GM19193 (cell line): ENCODE measurements around the gene SMG1.

Experiments
- POLR2A ChIP-seq: IDR thresholded peaks from 4 replicates; pipeline ENCODE4 v1.6.1; 2011; ENCODE audit not compliant: insufficient read depth, insufficient read length; ENCODE audit errors: extremely low read depth

SMG1 gene

GRCh38 chr16:18925986-18926865 is at the start of gene SMG1:
SMG1 (minus strand) TSS chr16:18926408; CDS start chr16:18926041, 367 bp downstream.
- peak; percentile 80 for TF ChIP-seq POLR2A

DNA sequence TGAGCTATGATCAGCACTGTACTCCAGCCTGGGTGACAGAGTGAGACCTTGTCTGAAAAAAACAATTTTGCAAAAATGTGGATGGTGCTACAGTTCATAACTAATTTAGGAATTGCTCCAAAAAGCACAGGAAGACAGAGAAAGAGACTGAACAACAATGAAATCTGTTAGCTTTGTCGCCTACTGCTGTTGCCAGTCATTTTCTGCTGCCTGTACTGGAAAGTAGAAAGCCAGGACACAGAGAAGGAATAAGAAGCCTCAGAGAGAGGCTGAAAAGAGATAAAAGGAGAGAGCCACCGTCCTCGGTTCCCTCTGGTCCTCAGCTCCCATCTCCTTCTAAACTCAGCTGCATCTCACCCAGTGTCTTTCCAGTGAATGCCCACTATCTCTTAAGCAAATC is 48.9 kb upstream of the SMG1 start:
- TF ChIP-seq POLR2A, result no peak

- no peak for TF ChIP-seq POLR2A
Measured at GRCh38 chr16:18969855-18970240, 43.6 kb upstream of the SMG1 start.

- no peak for TF ChIP-seq POLR2A
Measured at GRCh38 chr16:18969050-18969854, 43.0 kb upstream of the SMG1 start.

DNA sequence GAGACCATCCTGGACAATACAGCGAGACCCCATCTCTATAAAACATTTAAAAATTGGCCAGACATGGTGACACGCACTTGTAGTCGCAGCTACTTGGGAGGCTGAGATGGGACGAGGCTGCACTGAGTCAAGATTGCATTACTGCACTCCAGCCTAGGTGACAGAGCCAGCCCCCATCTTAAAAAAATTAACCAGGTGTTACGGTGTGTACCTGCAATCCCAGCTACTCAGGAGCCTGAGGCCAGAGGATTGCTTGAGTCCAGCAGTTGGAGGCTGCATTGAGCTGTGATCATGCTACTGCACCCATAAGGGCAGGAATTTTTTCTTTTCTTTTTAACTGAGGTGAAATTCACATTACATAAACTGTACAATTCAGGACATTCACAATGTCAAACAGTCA is 40.6 kb upstream of the SMG1 start:
- TF ChIP-seq POLR2A, result no peak

GRCh38 chr16:18965555-18965954 is 39.3 kb upstream of the SMG1 start:
- no peak for TF ChIP-seq POLR2A

- no peak for TF ChIP-seq POLR2A
Measured at GRCh38 chr16:18959031-18959505, 32.9 kb upstream of the SMG1 start.

- TF ChIP-seq POLR2A, result no peak
Measured at GRCh38 chr16:18958621-18959029, 32.4 kb upstream of the SMG1 start.

GRCh38 chr16:18953547-18953946 is 27.3 kb upstream of the SMG1 start:
- no peak for TF ChIP-seq POLR2A

DNA sequence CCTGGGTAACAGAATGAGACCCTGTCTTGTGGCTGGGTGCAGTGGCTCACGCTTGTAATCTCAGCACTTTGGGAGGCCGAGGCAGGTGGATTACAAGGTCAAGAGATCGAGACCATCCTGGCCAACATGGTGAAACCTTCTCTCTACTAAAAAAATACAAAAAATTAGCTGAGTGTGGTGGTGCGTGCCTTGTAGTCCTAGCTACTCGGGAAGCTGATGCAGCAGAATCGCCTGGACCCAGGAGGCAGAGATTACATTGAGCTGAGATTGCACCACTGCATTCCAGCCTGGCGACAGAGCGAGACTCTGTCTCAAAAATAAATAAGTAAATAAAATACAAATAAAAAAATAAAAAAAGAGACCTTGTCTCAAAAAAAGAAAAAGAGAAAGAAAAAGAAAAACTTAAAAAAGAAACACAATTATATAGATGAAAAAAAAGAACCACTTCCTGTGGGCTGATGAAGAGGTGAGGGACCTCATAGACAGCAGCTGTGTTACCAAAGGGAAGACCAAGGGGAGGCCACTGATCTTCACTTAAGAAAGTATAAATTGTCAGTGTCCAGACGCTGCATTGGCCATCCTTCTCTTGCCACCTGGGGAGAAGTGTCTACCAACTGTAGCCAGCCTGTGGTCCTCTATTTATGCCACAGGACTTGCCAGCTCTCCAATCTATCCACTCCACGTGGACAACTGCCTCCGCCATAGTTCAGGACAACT is 24.4 kb upstream of the SMG1 start:
- no peak for TF ChIP-seq POLR2A

DNA sequence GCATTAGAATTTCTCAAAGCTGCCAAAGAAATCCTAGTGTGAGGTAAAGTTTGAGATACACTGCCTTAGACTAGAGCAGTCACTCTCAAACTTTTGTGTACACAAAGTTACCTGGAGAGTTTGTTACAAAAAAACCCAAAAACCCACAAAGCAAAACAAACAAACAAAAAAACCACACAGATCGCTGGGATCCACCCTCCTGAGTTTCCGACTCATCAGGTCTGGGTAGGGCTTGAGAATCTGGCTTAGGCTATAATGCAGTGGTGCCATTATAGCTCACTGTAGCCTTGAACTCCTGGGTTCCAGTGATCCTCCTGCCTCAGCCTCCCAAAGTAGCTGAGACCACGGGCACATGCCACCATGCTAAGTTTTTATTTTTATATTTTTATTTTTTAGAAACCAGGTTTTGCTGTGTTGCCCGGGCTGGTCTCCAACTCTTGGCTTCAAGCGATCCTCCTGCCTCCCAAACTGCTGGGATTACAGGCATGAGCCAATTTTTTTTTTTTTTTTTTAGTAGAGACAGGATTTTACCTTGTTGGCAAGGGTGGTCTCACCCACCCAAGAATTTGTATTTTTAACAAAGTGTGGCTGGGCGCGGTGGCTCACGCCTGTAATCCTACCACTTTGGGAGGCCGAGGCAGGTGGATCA is 22.3 kb upstream of the SMG1 start:
- no peak for TF ChIP-seq POLR2A

- no peak for TF ChIP-seq POLR2A
Measured at GRCh38 chr16:18945233-18945632, 19.0 kb upstream of the SMG1 start.

DNA sequence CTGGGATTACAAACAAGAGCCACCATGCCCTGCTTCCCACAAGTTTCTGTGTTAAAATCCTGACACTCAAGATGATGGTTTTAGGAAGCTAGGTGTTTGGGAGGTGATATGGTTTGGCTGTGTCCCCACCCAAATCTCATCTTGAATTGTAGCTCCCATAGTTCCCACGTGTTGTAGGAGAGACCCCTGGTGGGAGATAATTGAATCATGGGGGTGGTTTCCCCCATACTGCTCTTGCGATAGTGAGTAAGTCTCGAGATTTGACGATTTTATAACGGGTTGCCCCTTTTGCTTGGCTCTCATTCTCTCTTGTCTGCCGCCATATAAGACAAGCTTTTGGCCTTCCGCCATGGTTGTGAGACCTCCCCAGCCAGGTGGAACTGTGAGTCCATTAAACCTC is 17.2 kb upstream of the SMG1 start:
- no peak for TF ChIP-seq POLR2A

DNA sequence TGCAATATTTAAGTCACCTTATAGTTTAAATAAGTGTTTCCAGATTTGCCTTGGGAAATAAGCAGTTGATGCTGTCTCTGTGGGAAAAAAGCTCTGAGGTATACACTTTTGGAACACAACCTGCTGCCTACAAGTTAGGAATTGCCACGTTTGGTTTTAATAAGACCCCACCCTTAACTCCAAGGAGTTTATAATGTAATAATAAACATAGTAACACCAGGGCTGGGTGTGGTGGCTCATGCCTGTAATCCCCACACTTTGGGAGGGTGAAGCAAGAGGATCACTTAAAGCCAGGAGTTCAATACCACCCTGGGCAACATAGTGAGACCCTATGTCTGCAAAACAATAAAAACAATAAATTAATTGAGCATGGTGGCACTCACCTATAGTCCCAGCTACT is 15.9 kb upstream of the SMG1 start:
- no peak for TF ChIP-seq POLR2A
